ENCODE measurements around the gene ADAMTSL1. TPM values are rescaled to one million over a fixed set of nuclear protein-coding genes. Genes with fewer than 3 reads are reported as not detected.

The ADAMTSL1 gene
- polyA plus RNA-seq, 1 donor from 2014 or later, result 1.1 TPM

DNA sequence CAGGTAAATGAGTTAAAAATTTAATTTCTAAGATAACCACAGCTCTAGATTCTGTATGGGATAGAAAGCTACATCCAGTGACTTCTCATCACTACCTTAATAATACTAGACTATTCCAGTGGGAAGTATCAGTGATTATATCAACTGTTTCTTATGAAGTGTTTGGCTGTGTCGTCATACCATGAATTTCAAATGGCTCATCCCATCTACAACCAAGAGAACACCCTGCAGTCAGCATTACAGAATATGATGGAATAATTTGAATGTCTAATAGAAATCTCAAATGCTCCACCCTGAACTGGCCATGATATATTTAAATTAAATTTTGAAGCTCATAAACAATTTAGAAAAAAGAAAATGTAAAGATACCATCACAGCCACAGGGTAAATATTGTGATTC is 245.0 kb downstream of the ADAMTSL1 start:
- H3K27ac ChIP-seq (ENCODE audit: low read length), result no peak overlapping the region
- TF ChIP-seq, protein P1, sequence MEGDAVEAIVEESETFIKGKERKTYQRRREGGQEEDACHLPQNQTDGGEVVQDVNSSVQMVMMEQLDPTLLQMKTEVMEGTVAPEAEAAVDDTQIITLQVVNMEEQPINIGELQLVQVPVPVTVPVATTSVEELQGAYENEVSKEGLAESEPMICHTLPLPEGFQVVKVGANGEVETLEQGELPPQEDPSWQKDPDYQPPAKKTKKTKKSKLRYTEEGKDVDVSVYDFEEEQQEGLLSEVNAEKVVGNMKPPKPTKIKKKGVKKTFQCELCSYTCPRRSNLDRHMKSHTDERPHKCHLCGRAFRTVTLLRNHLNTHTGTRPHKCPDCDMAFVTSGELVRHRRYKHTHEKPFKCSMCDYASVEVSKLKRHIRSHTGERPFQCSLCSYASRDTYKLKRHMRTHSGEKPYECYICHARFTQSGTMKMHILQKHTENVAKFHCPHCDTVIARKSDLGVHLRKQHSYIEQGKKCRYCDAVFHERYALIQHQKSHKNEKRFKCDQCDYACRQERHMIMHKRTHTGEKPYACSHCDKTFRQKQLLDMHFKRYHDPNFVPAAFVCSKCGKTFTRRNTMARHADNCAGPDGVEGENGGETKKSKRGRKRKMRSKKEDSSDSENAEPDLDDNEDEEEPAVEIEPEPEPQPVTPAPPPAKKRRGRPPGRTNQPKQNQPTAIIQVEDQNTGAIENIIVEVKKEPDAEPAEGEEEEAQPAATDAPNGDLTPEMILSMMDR (IDR thresholded peaks at IDR 0.05; ENCODE audit: poor library complexity, severe bottlenecking), result no peak
- TF ChIP-seq SMC3 (conservative IDR thresholded peaks at IDR 0.05; ENCODE audit: poor library complexity), result no peak

DNA sequence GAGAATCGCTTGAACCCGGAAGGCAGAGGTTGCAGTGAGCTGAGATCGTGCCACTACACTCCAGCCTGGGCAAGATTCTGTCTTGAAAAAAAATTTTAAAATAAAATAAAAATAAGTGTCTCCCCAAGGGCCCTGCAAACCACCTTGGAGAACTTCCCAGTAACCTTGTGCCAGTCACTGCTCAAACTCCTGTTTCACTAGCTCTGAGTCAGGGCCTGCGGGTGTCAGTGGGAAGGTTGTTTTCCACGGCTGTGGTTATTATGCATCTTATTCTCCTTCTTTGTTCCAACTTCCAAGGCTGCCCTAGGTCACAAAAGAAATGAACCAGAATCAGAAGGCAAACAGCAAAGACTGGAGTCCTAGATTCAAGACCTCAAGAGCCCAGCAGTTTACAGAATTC is 246.7 kb downstream of the ADAMTSL1 start:
- Histone ChIP-seq H3K9ac (ENCODE audit: low read length) (no peak overlapping the region), H3K27me3 (ENCODE audit: insufficient read depth, low read depth, low read length) (no peaks in the 10 kb centered on the region), H3K36me3 (ENCODE audit: insufficient read depth, low read length) (no peaks in the 10 kb centered on the region), H2AFZ (ENCODE audit: low read depth, low read length) (no peak overlapping the region), H3K79me2 (replicated peaks; ENCODE audit: insufficient read depth, low read length) (no peaks in the 10 kb centered on the region), H3K4me3 (ENCODE audit: low read length) (no peak overlapping the region), H3K9me3 (ENCODE audit: low read length) (no peaks in the 10 kb centered on the region), H3F3A (ENCODE audit: insufficient read depth, low read length, poor library complexity, severe bottlenecking) (no peaks in the 10 kb centered on the region), H3K9me2 (ENCODE audit: insufficient read depth, low read length) (no peaks in the 10 kb centered on the region), H4K20me1 (ENCODE audit: insufficient read depth) (no peaks in the 10 kb centered on the region), H3K27ac (ENCODE audit: low read length) (no peak overlapping the region), H3K4me2 (ENCODE audit: low read length) (no peak overlapping the region)
- TF ChIP-seq MXI1 (conservative IDR thresholded peaks at IDR 0.05; ENCODE audit: poor library complexity, severe bottlenecking), result no peak
- no peak for TF ChIP-seq RAD21 (conservative IDR thresholded peaks at IDR 0.05)
- TF ChIP-seq POLR2AphosphoS5 (IDR thresholded peaks at IDR 0.05), result no peak
- no peak for TF ChIP-seq EP300 (conservative IDR thresholded peaks at IDR 0.05; ENCODE audit: poor library complexity, severe bottlenecking)
- TF ChIP-seq EZH2 (IDR thresholded peaks at IDR 0.05; ENCODE audit: borderline replicate concordance, insufficient read depth, low read length, poor library complexity, severe bottlenecking), result no peak
- TF ChIP-seq SMC3 (conservative IDR thresholded peaks at IDR 0.05; ENCODE audit: poor library complexity), result no peak
- TF ChIP-seq, protein P2, sequence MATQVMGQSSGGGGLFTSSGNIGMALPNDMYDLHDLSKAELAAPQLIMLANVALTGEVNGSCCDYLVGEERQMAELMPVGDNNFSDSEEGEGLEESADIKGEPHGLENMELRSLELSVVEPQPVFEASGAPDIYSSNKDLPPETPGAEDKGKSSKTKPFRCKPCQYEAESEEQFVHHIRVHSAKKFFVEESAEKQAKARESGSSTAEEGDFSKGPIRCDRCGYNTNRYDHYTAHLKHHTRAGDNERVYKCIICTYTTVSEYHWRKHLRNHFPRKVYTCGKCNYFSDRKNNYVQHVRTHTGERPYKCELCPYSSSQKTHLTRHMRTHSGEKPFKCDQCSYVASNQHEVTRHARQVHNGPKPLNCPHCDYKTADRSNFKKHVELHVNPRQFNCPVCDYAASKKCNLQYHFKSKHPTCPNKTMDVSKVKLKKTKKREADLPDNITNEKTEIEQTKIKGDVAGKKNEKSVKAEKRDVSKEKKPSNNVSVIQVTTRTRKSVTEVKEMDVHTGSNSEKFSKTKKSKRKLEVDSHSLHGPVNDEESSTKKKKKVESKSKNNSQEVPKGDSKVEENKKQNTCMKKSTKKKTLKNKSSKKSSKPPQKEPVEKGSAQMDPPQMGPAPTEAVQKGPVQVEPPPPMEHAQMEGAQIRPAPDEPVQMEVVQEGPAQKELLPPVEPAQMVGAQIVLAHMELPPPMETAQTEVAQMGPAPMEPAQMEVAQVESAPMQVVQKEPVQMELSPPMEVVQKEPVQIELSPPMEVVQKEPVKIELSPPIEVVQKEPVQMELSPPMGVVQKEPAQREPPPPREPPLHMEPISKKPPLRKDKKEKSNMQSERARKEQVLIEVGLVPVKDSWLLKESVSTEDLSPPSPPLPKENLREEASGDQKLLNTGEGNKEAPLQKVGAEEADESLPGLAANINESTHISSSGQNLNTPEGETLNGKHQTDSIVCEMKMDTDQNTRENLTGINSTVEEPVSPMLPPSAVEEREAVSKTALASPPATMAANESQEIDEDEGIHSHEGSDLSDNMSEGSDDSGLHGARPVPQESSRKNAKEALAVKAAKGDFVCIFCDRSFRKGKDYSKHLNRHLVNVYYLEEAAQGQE (IDR thresholded peaks at IDR 0.05; ENCODE audit: borderline replicate concordance), result no peak
- TF ChIP-seq TAF1 (IDR thresholded peaks at IDR 0.05; ENCODE audit: low read depth), result no peak
- TF ChIP-seq, protein P1 (IDR thresholded peaks at IDR 0.05; ENCODE audit: poor library complexity, severe bottlenecking), result no peak

More for the DNA sequence above, 245.0 kb downstream of the ADAMTSL1 start:
- Histone ChIP-seq H3K9me2 (ENCODE audit: insufficient read depth, low read length) (no peaks in the 10 kb centered on the region), H3K4me2 (ENCODE audit: low read length) (no peak overlapping the region), H4K20me1 (ENCODE audit: insufficient read depth) (no peaks in the 10 kb centered on the region), H3K27me3 (ENCODE audit: insufficient read depth, low read depth, low read length) (no peaks in the 10 kb centered on the region), H2AFZ (ENCODE audit: low read depth, low read length) (no peak overlapping the region), H3K4me3 (ENCODE audit: low read length) (no peak overlapping the region), H3K79me2 (replicated peaks; ENCODE audit: insufficient read depth, low read length) (no peaks in the 10 kb centered on the region), H3K36me3 (ENCODE audit: insufficient read depth, low read length) (no peaks in the 10 kb centered on the region), H3K9me3 (ENCODE audit: low read length) (no peaks in the 10 kb centered on the region), H3F3A (ENCODE audit: insufficient read depth, low read length, poor library complexity, severe bottlenecking) (no peaks in the 10 kb centered on the region), H3K9ac (ENCODE audit: low read length) (no peak overlapping the region)

Data from neural cell (in vitro differentiated cells).